ENCODE data around the gene TST. TPM values are rescaled to one million over a fixed set of nuclear protein-coding genes. Genes with fewer than 3 reads are reported as not detected.

The TST gene
- total and polyA plus RNA-seq, 9 of the 15 experiments (the other 6 are each of a cell fraction or from before 2014, with no cell fraction given): 1.4 to 26.9 (median 12.4) TPM

DNA sequence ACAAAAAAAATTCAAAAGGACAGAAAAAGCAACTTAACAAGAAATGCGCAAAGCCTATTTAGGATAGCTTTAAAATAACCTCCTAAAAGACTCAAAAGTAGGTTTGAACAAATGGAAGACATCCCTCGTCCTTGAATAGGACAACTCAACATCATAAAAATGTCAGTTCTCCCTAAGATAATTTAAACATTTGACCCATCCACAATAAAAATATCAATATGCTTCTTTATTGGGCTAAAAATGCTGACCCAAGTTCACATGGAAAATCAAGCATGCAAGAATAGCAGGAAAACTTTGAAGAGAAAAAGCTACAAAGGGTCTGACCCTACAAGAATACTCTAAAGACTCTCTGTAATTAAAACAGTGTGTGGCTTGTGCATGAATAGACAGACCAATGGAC lies 20.2 kb upstream of the TST start:
- in situ Hi-C loops (cut with MboI): no loop called here
- no peak for FAIRE-seq
- POLR2A ChIA-PET: no interaction called here
- no peak for TF ChIP-seq TOE1 (IDR thresholded peaks at IDR 0.05; ENCODE audit: borderline replicate concordance)
- no peak for TF ChIP-seq TOE1 (CRISPR knock-in tag; IDR thresholded peaks at IDR 0.05; ENCODE audit: borderline replicate concordance, low read depth)
- TF ChIP-seq, protein P1, sequence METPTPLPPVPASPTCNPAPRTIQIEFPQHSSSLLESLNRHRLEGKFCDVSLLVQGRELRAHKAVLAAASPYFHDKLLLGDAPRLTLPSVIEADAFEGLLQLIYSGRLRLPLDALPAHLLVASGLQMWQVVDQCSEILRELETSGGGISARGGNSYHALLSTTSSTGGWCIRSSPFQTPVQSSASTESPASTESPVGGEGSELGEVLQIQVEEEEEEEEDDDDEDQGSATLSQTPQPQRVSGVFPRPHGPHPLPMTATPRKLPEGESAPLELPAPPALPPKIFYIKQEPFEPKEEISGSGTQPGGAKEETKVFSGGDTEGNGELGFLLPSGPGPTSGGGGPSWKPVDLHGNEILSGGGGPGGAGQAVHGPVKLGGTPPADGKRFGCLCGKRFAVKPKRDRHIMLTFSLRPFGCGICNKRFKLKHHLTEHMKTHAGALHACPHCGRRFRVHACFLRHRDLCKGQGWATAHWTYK (CRISPR knock-in tag; IDR thresholded peaks at IDR 0.05): no peak
- TF ChIP-seq, protein P2, sequence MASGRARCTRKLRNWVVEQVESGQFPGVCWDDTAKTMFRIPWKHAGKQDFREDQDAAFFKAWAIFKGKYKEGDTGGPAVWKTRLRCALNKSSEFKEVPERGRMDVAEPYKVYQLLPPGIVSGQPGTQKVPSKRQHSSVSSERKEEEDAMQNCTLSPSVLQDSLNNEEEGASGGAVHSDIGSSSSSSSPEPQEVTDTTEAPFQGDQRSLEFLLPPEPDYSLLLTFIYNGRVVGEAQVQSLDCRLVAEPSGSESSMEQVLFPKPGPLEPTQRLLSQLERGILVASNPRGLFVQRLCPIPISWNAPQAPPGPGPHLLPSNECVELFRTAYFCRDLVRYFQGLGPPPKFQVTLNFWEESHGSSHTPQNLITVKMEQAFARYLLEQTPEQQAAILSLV (tag; IDR thresholded peaks at IDR 0.05): no peak
- TF ChIP-seq, protein P3, sequence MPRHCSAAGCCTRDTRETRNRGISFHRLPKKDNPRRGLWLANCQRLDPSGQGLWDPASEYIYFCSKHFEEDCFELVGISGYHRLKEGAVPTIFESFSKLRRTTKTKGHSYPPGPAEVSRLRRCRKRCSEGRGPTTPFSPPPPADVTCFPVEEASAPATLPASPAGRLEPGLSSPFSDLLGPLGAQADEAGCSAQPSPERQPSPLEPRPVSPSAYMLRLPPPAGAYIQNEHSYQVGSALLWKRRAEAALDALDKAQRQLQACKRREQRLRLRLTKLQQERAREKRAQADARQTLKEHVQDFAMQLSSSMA (CRISPR knock-in tag; IDR thresholded peaks at IDR 0.05): no peak
- TF ChIP-seq RBM25 (IDR thresholded peaks at IDR 0.05; ENCODE audit: low read depth, low read length, severe bottlenecking): no peak
- no peak for TF ChIP-seq CBFB (CRISPR knock-in tag; IDR thresholded peaks at IDR 0.05)
- no peak for TF ChIP-seq POLR2H (tag; IDR thresholded peaks at IDR 0.05; ENCODE audit: low read depth)
- TF ChIP-seq, protein P4, sequence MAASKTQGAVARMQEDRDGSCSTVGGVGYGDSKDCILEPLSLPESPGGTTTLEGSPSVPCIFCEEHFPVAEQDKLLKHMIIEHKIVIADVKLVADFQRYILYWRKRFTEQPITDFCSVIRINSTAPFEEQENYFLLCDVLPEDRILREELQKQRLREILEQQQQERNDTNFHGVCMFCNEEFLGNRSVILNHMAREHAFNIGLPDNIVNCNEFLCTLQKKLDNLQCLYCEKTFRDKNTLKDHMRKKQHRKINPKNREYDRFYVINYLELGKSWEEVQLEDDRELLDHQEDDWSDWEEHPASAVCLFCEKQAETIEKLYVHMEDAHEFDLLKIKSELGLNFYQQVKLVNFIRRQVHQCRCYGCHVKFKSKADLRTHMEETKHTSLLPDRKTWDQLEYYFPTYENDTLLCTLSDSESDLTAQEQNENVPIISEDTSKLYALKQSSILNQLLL (CRISPR knock-in tag; IDR thresholded peaks at IDR 0.05; ENCODE audit: borderline replicate concordance): no peak
- no peak for TF ChIP-seq ZNF785 (CRISPR knock-in tag; IDR thresholded peaks at IDR 0.05)
- TF ChIP-seq PHB (CRISPR knock-in tag; IDR thresholded peaks at IDR 0.05): no peak
- TF ChIP-seq KAT8 (IDR thresholded peaks at IDR 0.05; ENCODE audit: low read depth): no peak
- no peak for TF ChIP-seq NFXL1 (CRISPR knock-in tag; IDR thresholded peaks at IDR 0.05)
- no peak for TF ChIP-seq YBX1 (IDR thresholded peaks at IDR 0.05)
- no peak for TF ChIP-seq ILF3 (IDR thresholded peaks at IDR 0.05; ENCODE audit: borderline replicate concordance)
- TF ChIP-seq HDAC2 (IDR thresholded peaks at IDR 0.05): no peak
- TF ChIP-seq PTBP1 (IDR thresholded peaks at IDR 0.05; ENCODE audit: low read depth, low read length): no peak

More for the DNA sequence above, 20.2 kb upstream of the TST start:
- Histone ChIP-seq H3K4me1 (replicated peaks in 1 of 2; ENCODE audit: control insufficient read depth in 2 of 2, insufficient read depth in 2 of 2, low read length in 2 of 2) (peaks cover 0 to 13% of the 10 kb centered on the region in 2 experiments; a peak in 2 of 5 replicates), H3K79me2 (ENCODE audit: control insufficient read depth, insufficient read depth, low read length) (no peaks in the 10 kb centered on the region), H2AFZ (ENCODE audit: low read depth, low read length) (no peak overlapping the region), H3K36me3 (ENCODE audit: control insufficient read depth, insufficient read depth, low read length) (no peaks in the 10 kb centered on the region), H3K9me1 (ENCODE audit: control insufficient read depth, insufficient read depth, low read length) (no peaks in the 10 kb centered on the region), H3K27ac (ENCODE audit: extremely low read depth, low read depth, low read length) (no peak overlapping the region), H3K4me3 (no peak overlapping the region), H3K27me3 (ENCODE audit: control insufficient read depth in 2 of 2, insufficient read depth in 2 of 2, low read length in 2 of 2) (peaks cover 4 to 12% of the 10 kb centered on the region in 2 experiments; a peak in 2 of 5 replicates), H3K9me3 (replicated peaks; ENCODE audit: control insufficient read depth, insufficient read depth, low read depth, low read length) (no peaks in the 10 kb centered on the region), H3K4me2 (ENCODE audit: insufficient read depth, low read length) (no peak overlapping the region), H3K9ac (ENCODE audit: insufficient read depth in 1 of 2, low read depth in 2 of 2, low read length in 2 of 2) (no peak overlapping the region), H4K20me1 (replicated peaks; ENCODE audit: control insufficient read depth, insufficient read depth, low read length) (no peaks in the 10 kb centered on the region)
- 50% methylated on average over 2 of the region's 2 CpGs for WGBS (ENCODE audit: insufficient coverage, low coverage, missing lambda C conversion rate)
- DNase-seq (ENCODE audit: extremely low read depth in 1 of 4, low spot score in 3 of 4) (no peak), ATAC-seq (no peak)
- intact Hi-C loops (cut with micrococcal nuclease): no loop called here
- CTCF ChIA-PET (ENCODE audit: low intra/inter-chr PET ratio): no interaction called here
- no TSS peak for BruUV-seq (replicated peaks)

Data from K562 (cell line).